K562 (cell line): Measurements from ENCODE around the gene LPIN1. TPM values are rescaled to one million over a fixed set of nuclear protein-coding genes. Genes with fewer than 3 reads are reported as not detected.

Source experiments
- C11orf30 ChIP-seq: fragments of 450-650 bp; IDR thresholded peaks from 2 replicates; pipeline ENCODE4 v1.6.1; 2016; ENCODE audit warnings: low read depth, mild to moderate bottlenecking
- DDX20 ChIP-seq: fragments of 450-650 bp; IDR thresholded peaks from 2 replicates; pipeline ENCODE4 v1.6.1; 2016; ENCODE audit warnings: missing genetic modification characterization, low read depth, mild to moderate bottlenecking, missing compliant biosample characterization, moderate library complexity
- ETV1 ChIP-seq: fragments of 450-650 bp; conservative IDR thresholded peaks from 2 replicates; pipeline ENCODE4 v1.6.1; 2016; ENCODE audit warnings: missing genetic modification characterization, control low read depth, low read depth, missing compliant biosample characterization
- FOS ChIP-seq: IDR thresholded peaks from 3 replicates; pipeline ENCODE4 v1.6.1; 2011; ENCODE audit not compliant: insufficient read length; ENCODE audit errors: extremely low read depth
- GATA2 ChIP-seq: sonication (generic); formaldehyde crosslinking; IDR thresholded peaks from 2 replicates; pipeline ENCODE4 v1.4.0; 2020; ENCODE audit warnings: mild to moderate bottlenecking, missing genetic modification reagents
- HNRNPLL ChIP-seq: fragments of 200-400 bp; formaldehyde crosslinking; IDR thresholded peaks from 2 replicates; pipeline ENCODE4 v1.6.1; 2017; ENCODE audit warnings: low read length, low read depth, mild to moderate bottlenecking; ENCODE audit not compliant: poor library complexity, severe bottlenecking
- POLR2A ChIP-seq: fragments of 450-650 bp; conservative IDR thresholded peaks from 2 replicates; pipeline ENCODE4 v1.6.1; 2016
- RCOR1 ChIP-seq, 2 experiments: IDR thresholded peaks; 2 replicates each; pipeline ENCODE4 v1.6.1; 2012; ENCODE audit warnings: low read depth in 2 of 2, low read length in 2 of 2, borderline replicate concordance in 1 of 2, improper control_type of control experiment in 1 of 2
- RFX5 ChIP-seq: IDR thresholded peaks from 2 replicates; pipeline ENCODE4 v1.6.1; 2011; ENCODE audit warnings: low read depth, mild to moderate bottlenecking, improper control_type of control experiment, low read length
- RUNX1 ChIP-seq: sonication (generic); IDR thresholded peaks from 2 replicates; pipeline ENCODE4 v1.6.1; 2016; ENCODE audit warnings: antibody characterized with exemption, low read depth
- SRSF3 ChIP-seq: fragments of 200-400 bp; formaldehyde crosslinking; IDR thresholded peaks from 2 replicates; pipeline ENCODE4 v1.6.1; 2016; ENCODE audit warnings: mild to moderate bottlenecking, low read length, moderate library complexity; ENCODE audit not compliant: insufficient read depth
- ZNF316 ChIP-seq: fragments of 450-650 bp; IDR thresholded peaks from 2 replicates; pipeline ENCODE4 v1.6.1; 2016
- ZNF561 ChIP-seq: fragments of 450-650 bp; formaldehyde crosslinking; conservative IDR thresholded peaks from 2 replicates; pipeline ENCODE4 v1.4.0; 2020; ENCODE audit warnings: mild to moderate bottlenecking, moderate library complexity
- ZSCAN32 ChIP-seq: fragments of 450-650 bp; formaldehyde crosslinking; IDR thresholded peaks from 2 replicates; pipeline ENCODE4 v1.4.0; 2020; ENCODE audit warnings: mild to moderate bottlenecking, moderate library complexity
- polyA plus RNA-seq, 8 experiments: library from polyadenylated mRNA; depleted of rRNA in 4 of 8; stranded (reverse) in 5 of 8; unstranded in 3 of 8; fragments of >200 nt; fragmentation: Nextera tagmentation in 2 of 8; fragmentation: Illumina TruSeq in 1 of 8; extraction: Ambion mirVana in 2 of 8; extraction: Trizol in 1 of 8; gene quantifications; 2 replicates each; pipeline versions ENCODE4 v1.2.1 to v1.2.3, GENCODE V29; 2011 to 2014; ENCODE audit warnings: inconsistent platforms in 1 of 8, missing spikeins in 1 of 8
- total RNA-seq, 7 experiments: library from RNA; depleted of rRNA in 6 of 7; stranded (reverse); fragments of >200 nt in 6 of 7; fragmentation: Illumina TruSeq in 2 of 7; extraction: Trizol in 2 of 7; gene quantifications; 2 replicates each; pipeline versions ENCODE4 v1.2.1 to v1.2.3, GENCODE V29; 2011 to 2021; ENCODE audit warnings: low replicate concordance in 1 of 7
- TF ChIP-seq, protein P1 (sequence below): fragments of 450-650 bp; IDR thresholded peaks from 2 replicates; pipeline ENCODE4 v1.6.1; 2016; ENCODE audit warnings: mild to moderate bottlenecking, moderate library complexity
- TF ChIP-seq, protein P2 (sequence below): fragments of 450-650 bp; IDR thresholded peaks from 2 replicates; pipeline ENCODE4 v1.6.1; 2016; ENCODE audit warnings: antibody characterized with exemption

Gene LPIN1
- total and polyA plus RNA-seq, 9 of the 15 experiments (the other 6 are each of a cell fraction or from before 2014, with no cell fraction given), result 9.2 to 84.0 (median 27.8) TPM

GRCh38 chr2:11744631-11745394 is 1.6 kb upstream of the LPIN1 start (continued):
- no peak for TF ChIP-seq ZNF561 (CRISPR knock-in tag)
- no peak for TF ChIP-seq FOS
- TF ChIP-seq, protein P1, sequence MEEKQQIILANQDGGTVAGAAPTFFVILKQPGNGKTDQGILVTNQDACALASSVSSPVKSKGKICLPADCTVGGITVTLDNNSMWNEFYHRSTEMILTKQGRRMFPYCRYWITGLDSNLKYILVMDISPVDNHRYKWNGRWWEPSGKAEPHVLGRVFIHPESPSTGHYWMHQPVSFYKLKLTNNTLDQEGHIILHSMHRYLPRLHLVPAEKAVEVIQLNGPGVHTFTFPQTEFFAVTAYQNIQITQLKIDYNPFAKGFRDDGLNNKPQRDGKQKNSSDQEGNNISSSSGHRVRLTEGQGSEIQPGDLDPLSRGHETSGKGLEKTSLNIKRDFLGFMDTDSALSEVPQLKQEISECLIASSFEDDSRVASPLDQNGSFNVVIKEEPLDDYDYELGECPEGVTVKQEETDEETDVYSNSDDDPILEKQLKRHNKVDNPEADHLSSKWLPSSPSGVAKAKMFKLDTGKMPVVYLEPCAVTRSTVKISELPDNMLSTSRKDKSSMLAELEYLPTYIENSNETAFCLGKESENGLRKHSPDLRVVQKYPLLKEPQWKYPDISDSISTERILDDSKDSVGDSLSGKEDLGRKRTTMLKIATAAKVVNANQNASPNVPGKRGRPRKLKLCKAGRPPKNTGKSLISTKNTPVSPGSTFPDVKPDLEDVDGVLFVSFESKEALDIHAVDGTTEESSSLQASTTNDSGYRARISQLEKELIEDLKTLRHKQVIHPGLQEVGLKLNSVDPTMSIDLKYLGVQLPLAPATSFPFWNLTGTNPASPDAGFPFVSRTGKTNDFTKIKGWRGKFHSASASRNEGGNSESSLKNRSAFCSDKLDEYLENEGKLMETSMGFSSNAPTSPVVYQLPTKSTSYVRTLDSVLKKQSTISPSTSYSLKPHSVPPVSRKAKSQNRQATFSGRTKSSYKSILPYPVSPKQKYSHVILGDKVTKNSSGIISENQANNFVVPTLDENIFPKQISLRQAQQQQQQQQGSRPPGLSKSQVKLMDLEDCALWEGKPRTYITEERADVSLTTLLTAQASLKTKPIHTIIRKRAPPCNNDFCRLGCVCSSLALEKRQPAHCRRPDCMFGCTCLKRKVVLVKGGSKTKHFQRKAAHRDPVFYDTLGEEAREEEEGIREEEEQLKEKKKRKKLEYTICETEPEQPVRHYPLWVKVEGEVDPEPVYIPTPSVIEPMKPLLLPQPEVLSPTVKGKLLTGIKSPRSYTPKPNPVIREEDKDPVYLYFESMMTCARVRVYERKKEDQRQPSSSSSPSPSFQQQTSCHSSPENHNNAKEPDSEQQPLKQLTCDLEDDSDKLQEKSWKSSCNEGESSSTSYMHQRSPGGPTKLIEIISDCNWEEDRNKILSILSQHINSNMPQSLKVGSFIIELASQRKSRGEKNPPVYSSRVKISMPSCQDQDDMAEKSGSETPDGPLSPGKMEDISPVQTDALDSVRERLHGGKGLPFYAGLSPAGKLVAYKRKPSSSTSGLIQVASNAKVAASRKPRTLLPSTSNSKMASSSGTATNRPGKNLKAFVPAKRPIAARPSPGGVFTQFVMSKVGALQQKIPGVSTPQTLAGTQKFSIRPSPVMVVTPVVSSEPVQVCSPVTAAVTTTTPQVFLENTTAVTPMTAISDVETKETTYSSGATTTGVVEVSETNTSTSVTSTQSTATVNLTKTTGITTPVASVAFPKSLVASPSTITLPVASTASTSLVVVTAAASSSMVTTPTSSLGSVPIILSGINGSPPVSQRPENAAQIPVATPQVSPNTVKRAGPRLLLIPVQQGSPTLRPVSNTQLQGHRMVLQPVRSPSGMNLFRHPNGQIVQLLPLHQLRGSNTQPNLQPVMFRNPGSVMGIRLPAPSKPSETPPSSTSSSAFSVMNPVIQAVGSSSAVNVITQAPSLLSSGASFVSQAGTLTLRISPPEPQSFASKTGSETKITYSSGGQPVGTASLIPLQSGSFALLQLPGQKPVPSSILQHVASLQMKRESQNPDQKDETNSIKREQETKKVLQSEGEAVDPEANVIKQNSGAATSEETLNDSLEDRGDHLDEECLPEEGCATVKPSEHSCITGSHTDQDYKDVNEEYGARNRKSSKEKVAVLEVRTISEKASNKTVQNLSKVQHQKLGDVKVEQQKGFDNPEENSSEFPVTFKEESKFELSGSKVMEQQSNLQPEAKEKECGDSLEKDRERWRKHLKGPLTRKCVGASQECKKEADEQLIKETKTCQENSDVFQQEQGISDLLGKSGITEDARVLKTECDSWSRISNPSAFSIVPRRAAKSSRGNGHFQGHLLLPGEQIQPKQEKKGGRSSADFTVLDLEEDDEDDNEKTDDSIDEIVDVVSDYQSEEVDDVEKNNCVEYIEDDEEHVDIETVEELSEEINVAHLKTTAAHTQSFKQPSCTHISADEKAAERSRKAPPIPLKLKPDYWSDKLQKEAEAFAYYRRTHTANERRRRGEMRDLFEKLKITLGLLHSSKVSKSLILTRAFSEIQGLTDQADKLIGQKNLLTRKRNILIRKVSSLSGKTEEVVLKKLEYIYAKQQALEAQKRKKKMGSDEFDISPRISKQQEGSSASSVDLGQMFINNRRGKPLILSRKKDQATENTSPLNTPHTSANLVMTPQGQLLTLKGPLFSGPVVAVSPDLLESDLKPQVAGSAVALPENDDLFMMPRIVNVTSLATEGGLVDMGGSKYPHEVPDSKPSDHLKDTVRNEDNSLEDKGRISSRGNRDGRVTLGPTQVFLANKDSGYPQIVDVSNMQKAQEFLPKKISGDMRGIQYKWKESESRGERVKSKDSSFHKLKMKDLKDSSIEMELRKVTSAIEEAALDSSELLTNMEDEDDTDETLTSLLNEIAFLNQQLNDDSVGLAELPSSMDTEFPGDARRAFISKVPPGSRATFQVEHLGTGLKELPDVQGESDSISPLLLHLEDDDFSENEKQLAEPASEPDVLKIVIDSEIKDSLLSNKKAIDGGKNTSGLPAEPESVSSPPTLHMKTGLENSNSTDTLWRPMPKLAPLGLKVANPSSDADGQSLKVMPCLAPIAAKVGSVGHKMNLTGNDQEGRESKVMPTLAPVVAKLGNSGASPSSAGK, result peak; percentile 70
- TF ChIP-seq DDX20 (tag), result no peak
- TF ChIP-seq RCOR1 (IDR thresholded peaks at IDR 0.05; ENCODE audit: borderline replicate concordance in 1 of 2, low read depth in 2 of 2, low read length in 2 of 2), result peak in 1 of 2 experiments; percentile 43; a peak in 1 of 4 replicates
- peak; percentile 53 for TF ChIP-seq POLR2A
- TF ChIP-seq ZNF316, result peak; percentile 95
- TF ChIP-seq, protein P2, sequence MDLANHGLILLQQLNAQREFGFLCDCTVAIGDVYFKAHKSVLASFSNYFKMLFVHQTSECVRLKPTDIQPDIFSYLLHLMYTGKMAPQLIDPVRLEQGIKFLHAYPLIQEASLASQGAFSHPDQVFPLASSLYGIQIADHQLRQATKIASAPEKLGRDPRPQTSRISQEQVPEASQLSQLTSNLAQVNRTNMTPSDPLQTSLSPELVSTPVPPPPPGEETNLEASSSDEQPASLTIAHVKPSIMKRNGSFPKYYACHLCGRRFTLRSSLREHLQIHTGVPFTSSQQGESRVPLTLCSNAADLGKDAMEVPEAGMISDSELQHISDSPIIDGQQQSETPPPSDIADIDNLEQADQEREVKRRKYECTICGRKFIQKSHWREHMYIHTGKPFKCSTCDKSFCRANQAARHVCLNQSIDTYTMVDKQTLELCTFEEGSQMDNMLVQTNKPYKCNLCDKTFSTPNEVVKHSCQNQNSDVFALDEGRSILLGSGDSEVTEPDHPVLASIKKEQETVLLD, result no peak
- 0 out of 2 replicates have a peak, but pooled peaks have one; percentile 18 for TF ChIP-seq ZSCAN32
- peak; percentile 90 for TF ChIP-seq C11orf30
- peak; percentile 85 for TF ChIP-seq GATA2 (CRISPR knock-in tag)
- TF ChIP-seq HNRNPLL, result peak; percentile 54
- peak; percentile 38; the same call in 1 of the 2 replicates for TF ChIP-seq ETV1 (tag)
- TF ChIP-seq SRSF3, result no peak
- no peak for TF ChIP-seq RFX5
- no peak for TF ChIP-seq RUNX1
